ENCODE measurements around the gene CCL27.
"Not testable (repeated sequence)": the region's sequence is repeated elsewhere in the genome, so short reads cannot be mapped to it uniquely, and the experiment has no call there.

CCL27 gene

GRCh38 chr9:34651321-34651720 lies 11.1 kb downstream of the CCL27 start:
- peak; percentile 52 for DNase-seq (ENCODE audit: low read depth)

- peak; percentile 38 for DNase-seq (ENCODE audit: low read depth)
These were observed 11.6 kb downstream of the CCL27 start for GRCh38 chr9:34650816-34651215.

GRCh38 chr9:34648673-34649072 lies 13.8 kb downstream of the CCL27 start:
- DNase-seq (ENCODE audit: low read depth) = no peak

GRCh38 chr9:34647651-34648050 lies 14.8 kb downstream of the CCL27 start:
- no peak for DNase-seq (ENCODE audit: low read depth)

GRCh38 chr9:34647084-34647403 lies 15.4 kb downstream of the CCL27 start:
- no peak for DNase-seq (ENCODE audit: low read depth)

GRCh38 chr9:34646211-34647083 lies 16.0 kb downstream of the CCL27 start, which contains the start of gene GALT:
TSS of gene GALT (plus strand) at chr9:34646675. CDS start at chr9:34646705, 30 bp downstream.
- peak; percentile 75 for DNase-seq (ENCODE audit: low read depth)

- DNase-seq (ENCODE audit: low read depth) = no peak
These were observed 17.6 kb downstream of the CCL27 start for GRCh38 chr9:34644766-34645314.

GRCh38 chr9:34642679-34643078 lies 19.8 kb downstream of the CCL27 start:
- DNase-seq (ENCODE audit: low read depth) = no peak

GRCh38 chr9:34639322-34639721 lies 23.1 kb downstream of the CCL27 start:
- DNase-seq (ENCODE audit: low read depth) = not testable (repeated sequence)

- DNase-seq (ENCODE audit: low read depth) = no peak
These were observed 24.4 kb downstream of the CCL27 start for GRCh38 chr9:34638138-34638445.

GRCh38 chr9:34637356-34638137 lies 24.9 kb downstream of the CCL27 start, which contains the start of gene SIGMAR1:
TSS of gene SIGMAR1 (minus strand) at chr9:34637787. CDS start at chr9:34637697, 90 bp downstream.
- peak; percentile 94 for DNase-seq (ENCODE audit: low read depth)

GRCh38 chr9:34636791-34637355 lies 25.6 kb downstream of the CCL27 start:
- DNase-seq (ENCODE audit: low read depth) = peak; percentile 40

GRCh38 chr9:34635556-34635955 lies 26.9 kb downstream of the CCL27 start:
- DNase-seq (ENCODE audit: low read depth) = no peak

- no peak for DNase-seq (ENCODE audit: low read depth)
These were observed 27.8 kb downstream of the CCL27 start for GRCh38 chr9:34634551-34635248.

- peak; percentile 40 for DNase-seq (ENCODE audit: low read depth)
These were observed 28.5 kb downstream of the CCL27 start for GRCh38 chr9:34633851-34634550.

- no peak for DNase-seq (ENCODE audit: low read depth)
These were observed 29.3 kb downstream of the CCL27 start for GRCh38 chr9:34633166-34633565.

GRCh38 chr9:34630402-34631154 lies 31.9 kb downstream of the CCL27 start:
- DNase-seq (ENCODE audit: low read depth) = no peak

GRCh38 chr9:34629491-34629808 lies 33.0 kb downstream of the CCL27 start:
- no peak for DNase-seq (ENCODE audit: low read depth)

GRCh38 chr9:34628656-34629490 lies 33.6 kb downstream of the CCL27 start, which contains the start of gene ARID3C:
TSS of gene ARID3C (minus strand) at chr9:34629066. CDS start at chr9:34628014, 1,052 bp downstream.
- no peak for DNase-seq (ENCODE audit: low read depth)
